Smooth muscle cell (in vitro differentiated cells): ENCODE data around the gene RGPD5. TPM values are rescaled to one million over a fixed set of nuclear protein-coding genes. Genes with fewer than 3 reads are reported as not detected.
"Not testable (repeated sequence)": the region's sequence is repeated elsewhere in the genome, so short reads cannot be mapped to it uniquely, and the experiment has no call there.

Source experiments
- DNase-seq: peaks from one replicate; lab custom pipeline; 2025; ENCODE audit not compliant: unreplicated experiment; lab: John Stamatoyannopoulos, UW
- H2AFZ ChIP-seq: fragments of 200-600 bp; sonication (generic); 2 replicates; pipeline ENCODE4 v1.6.0; 2016; ENCODE audit warnings: antibody characterized with exemption, low read depth, mild to moderate bottlenecking
- H3F3A ChIP-seq: fragments of 200-600 bp; sonication (generic); 2 replicates; pipeline ENCODE4 v1.6.0; 2017; ENCODE audit warnings: antibody characterized with exemption, low read depth
- H3K27ac ChIP-seq: fragments of 200-600 bp; sonication (generic); 2 replicates; pipeline ENCODE4 v1.5.1; 2016; ENCODE audit warnings: low read depth, mild to moderate bottlenecking
- H3K27me3 ChIP-seq: fragments of 200-600 bp; sonication (generic); 2 replicates; pipeline ENCODE4 v1.6.1; 2016; ENCODE audit warnings: low read depth, mild to moderate bottlenecking
- H3K36me3 ChIP-seq: fragments of 200-600 bp; sonication (generic); 2 replicates; pipeline ENCODE4 v1.5.1; 2016; ENCODE audit warnings: low read depth
- H3K4me1 ChIP-seq: fragments of 200-600 bp; sonication (generic); 2 replicates; pipeline ENCODE4 v1.5.1; 2016; ENCODE audit warnings: low read depth
- H3K4me2 ChIP-seq: fragments of 200-600 bp; sonication (generic); 2 replicates; pipeline ENCODE4 v1.6.0; 2016; ENCODE audit warnings: mild to moderate bottlenecking
- H3K4me3 ChIP-seq: fragments of 200-600 bp; sonication (generic); 2 replicates; pipeline ENCODE4 v1.5.1; 2016; ENCODE audit warnings: mild to moderate bottlenecking
- H3K79me2 ChIP-seq: fragments of 200-600 bp; sonication (generic); 2 replicates; pipeline ENCODE4 v1.6.0; 2016; ENCODE audit warnings: low read depth, mild to moderate bottlenecking
- H3K9ac ChIP-seq: fragments of 200-600 bp; sonication (generic); 2 replicates; pipeline ENCODE4 v1.6.0; 2016; ENCODE audit warnings: low read depth
- H3K9me3 ChIP-seq: fragments of 200-600 bp; sonication (generic); replicated peaks from 2 replicates; pipeline ENCODE4 v1.5.1; 2016; ENCODE audit warnings: low read depth
- H4K20me1 ChIP-seq: fragments of 200-600 bp; sonication (generic); 2 replicates; pipeline ENCODE4 v1.6.0; 2016; ENCODE audit warnings: low read depth
- WGBS: methylation state at CpG from one replicate; pipeline ENCODE4 v1.1.7; 2016; ENCODE audit warnings: low lambda C conversion rate; 5-methylcytosine and 5-hydroxymethylcytosine counted together
- polyA plus RNA-seq: library from polyadenylated mRNA; unstranded; fragments of >200 nt; fragmentation: Nextera tagmentation; extraction: Ambion mirVana; gene quantifications from 2 replicates; pipeline ENCODE4 v1.2.1, GENCODE V29; 2016
- total RNA-seq: library from RNA; depleted of rRNA; stranded (reverse); fragments of >200 nt; gene quantifications from 2 replicates; pipeline ENCODE4 v1.2.3, GENCODE V29; 2014

RGPD5 gene
- total and polyA plus RNA-seq, 2 experiments from 2014 or later, result 8.4 to 20.5 TPM

DNA sequence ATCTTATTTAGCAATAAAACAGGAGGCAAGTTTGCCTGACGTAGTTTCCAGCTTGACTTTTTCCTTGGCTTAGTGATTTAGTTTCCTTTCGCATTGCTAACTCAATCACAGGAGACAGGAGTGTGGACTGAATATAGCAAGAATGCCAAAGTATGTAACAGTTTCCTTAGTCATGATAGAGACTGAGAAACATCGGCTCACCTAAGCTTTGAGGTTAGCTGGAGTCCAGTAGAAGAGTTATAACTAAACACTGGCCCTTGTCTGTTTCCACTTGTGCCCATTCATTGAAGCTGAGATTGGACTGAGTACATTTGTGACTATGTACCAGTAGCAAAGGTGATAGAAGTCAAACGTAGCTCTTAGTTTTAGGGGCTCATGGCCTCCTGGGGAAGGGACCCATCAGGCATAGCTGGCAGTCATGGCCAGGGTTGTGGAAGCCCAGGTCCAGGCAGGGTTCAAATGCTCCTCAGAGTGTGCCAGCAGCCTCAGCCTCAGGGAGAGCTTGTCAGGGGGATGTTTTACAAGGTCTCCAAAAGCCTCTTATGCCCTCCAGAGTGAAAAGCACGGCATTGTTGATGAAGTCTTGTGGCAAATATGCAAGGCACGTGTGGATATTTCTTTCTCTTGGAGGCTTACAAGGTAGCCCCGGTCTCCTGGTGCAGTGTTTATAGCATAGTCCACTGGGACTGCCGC is 103.8 kb downstream of the RGPD5 start:
- H3K27me3 ChIP-seq, H3K36me3 ChIP-seq, H3K79me2 ChIP-seq, H3K27ac ChIP-seq, H3K9me3 ChIP-seq, H3F3A ChIP-seq, H3K9ac ChIP-seq, H2AFZ ChIP-seq, H3K4me3 ChIP-seq, H3K4me2 ChIP-seq, H3K4me1 ChIP-seq, H4K20me1 ChIP-seq, DNase-seq: not testable (repeated sequence)
- no CpG with 5 or more reads among the region's 8 CpGs for WGBS

- not testable (repeated sequence) for H3K79me2 ChIP-seq, H3K27me3 ChIP-seq, H3F3A ChIP-seq, H4K20me1 ChIP-seq, H3K4me2 ChIP-seq, DNase-seq, H3K4me3 ChIP-seq, H2AFZ ChIP-seq, H3K27ac ChIP-seq, H3K36me3 ChIP-seq, H3K4me1 ChIP-seq, H3K9ac ChIP-seq, H3K9me3 ChIP-seq
- no CpG with 5 or more reads among the region's 28 CpGs for whole genome bisulfite sequencing
Observed at GRCh38 chr2:109898462-109899336, 104.6 kb downstream of the RGPD5 start, which contains the start of gene LIMS3. Gene LIMS3, plus strand, starts transcription at chr2:109898688. Its CDS starts 41 bp downstream, at chr2:109898729.

- H3K27me3 ChIP-seq, DNase-seq, H3K4me2 ChIP-seq, H3K4me3 ChIP-seq, H3K79me2 ChIP-seq, H3K4me1 ChIP-seq, H3K36me3 ChIP-seq, H2AFZ ChIP-seq, H3K9ac ChIP-seq, H3K27ac ChIP-seq, H4K20me1 ChIP-seq, H3F3A ChIP-seq, H3K9me3 ChIP-seq: not testable (repeated sequence)
- WGBS, result no CpG with 5 or more reads among the region's 8 CpGs
Observed at GRCh38 chr2:109905796-109906195, 111.7 kb downstream of the RGPD5 start.

Other genes with a start within 250 kb of the RGPD5 start
- gene SEPTIN10, start 180.3 kb upstream of the RGPD5 start, total RNA-seq, result 92.1 and 102 TPM in 2 replicates
- 39.2 and 48.8 TPM in 2 replicates for gene SEPTIN10, start 180.3 kb upstream of the RGPD5 start, polyA plus RNA-seq
- 31.2 and 31.3 TPM in 2 replicates for gene SOWAHC, start 179.9 kb upstream of the RGPD5 start, total RNA-seq
- 20.2 and 24.4 TPM in 2 replicates for gene SOWAHC, start 179.9 kb upstream of the RGPD5 start, polyA plus RNA-seq
- 3.5 and 7.7 TPM in 2 replicates for gene LIMS3, start 104.4 kb downstream of the RGPD5 start, total RNA-seq
- 6.2 and 7.4 TPM in 2 replicates for gene LIMS3, start 104.4 kb downstream of the RGPD5 start, polyA plus RNA-seq